GM18520 (cell line): ENCODE measurements around the gene RNU5B-1.

Experiments
- ATAC-seq: cut with Tn5 transposase; IDR thresholded peaks from one replicate; pipeline ENCODE4 v1.9.1; 2021; ENCODE audit not compliant: unreplicated experiment

The RNU5B-1 gene

GRCh38 chr15:65327651-65328393 is 23.3 kb downstream of the RNU5B-1 start:
- ATAC-seq, result no peak

GRCh38 chr15:65328506-65329287 is 24.2 kb downstream of the RNU5B-1 start:
- ATAC-seq, result no peak

DNA sequence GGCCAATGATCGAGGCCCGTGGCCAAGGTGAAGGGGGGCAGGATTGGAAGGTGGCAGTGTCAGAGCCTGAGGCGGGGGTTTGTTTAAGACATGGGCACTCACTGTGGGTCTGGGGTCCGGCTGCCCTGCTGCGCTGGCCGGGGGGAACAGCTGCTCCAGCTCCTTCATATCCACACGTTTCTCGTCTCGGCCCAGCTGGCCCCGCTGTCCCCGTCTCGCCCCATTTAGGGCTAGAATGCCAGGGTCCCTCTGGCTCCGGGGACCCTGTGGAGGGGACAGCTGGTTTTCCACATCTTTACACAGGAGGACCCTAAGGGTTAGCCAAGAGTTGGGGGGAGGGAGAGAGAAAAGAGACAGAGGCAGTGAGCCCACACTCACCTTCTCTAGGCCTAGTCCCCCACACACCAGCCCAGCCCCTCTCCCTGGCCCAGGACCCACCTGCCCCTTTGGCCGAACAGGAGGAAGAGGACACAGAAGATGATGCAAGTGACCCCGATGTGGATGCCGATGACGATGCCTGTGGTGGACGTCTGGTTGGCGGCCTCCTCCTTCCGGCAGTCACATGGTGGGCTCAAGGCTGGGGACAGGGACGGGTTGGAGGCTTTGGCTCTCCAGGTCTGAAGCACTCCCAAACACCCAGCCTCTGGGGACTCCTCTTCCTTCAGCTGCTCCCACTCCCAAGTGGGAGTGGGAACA is 25.0 kb downstream of the RNU5B-1 start:
- no peak for ATAC-seq

DNA sequence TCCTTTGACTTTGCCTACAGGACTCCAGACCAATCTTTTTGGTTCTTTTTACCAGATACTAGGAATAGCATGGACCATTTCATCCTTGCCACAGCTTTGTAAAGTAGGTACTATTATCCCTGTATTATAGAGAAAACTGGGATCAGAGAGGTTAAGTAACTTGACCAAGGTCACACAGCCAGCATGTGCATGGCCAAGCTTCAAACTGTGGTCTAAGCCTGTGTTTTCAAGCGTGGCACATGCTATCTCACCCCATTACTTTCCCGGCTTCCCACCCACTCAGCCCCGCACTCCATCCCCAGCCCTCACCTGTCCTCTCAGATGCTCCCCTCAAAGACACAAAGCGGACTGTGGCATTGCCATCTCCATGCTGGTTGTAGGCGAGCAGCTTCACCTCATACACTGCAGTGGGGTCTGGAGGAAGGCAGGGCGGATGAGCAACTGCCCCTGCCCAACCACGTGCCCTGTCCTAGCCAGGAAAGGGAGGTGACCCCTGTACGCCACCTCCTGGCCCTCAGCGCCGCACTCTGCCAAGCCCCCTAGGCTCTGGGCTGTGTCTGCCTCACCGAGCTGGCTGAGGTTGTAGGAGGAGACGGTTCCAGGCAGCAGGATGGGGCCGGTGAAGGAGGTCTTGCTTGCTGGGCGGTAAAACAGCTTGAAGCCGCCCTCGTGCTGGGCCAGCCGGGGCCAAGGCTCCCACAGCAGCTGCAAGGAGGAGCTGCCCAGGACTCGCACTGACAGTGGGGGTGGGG is 25.7 kb downstream of the RNU5B-1 start:
- ATAC-seq, result no peak

DNA sequence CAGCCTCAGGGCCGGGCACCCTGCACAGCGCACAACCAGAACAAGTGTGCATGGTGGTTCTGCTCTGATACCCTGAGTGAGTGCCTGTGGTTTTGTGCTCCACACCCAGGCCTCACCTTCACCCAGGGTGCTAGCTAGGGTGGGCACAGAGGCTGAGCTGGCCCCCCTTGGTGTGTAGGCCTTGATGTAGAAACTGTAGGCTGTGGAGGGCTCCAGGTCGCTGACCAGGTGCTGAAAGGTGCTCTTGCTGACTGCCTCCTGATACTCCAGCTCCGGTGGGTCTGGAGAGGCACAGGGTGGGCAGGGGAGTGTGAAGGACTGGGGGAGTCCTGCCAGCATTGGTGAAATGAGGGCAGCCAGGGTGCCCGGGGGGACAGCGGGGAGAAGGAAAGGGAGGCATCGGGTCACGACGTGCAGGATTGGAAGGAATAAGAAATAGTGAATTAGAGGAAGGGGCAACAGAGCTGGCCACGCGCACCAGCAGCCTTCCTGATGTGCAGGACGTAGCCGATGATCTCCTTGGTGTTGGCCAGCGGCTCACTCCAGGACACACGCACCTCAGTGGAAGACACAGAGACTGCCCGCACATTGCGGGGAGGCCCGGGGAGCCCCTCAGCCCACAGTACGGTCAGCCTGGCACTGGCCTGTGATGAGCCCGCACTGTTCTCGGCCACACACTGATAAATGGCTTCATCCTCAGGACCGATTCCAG is 26.6 kb downstream of the RNU5B-1 start:
- ATAC-seq, result no peak

DNA sequence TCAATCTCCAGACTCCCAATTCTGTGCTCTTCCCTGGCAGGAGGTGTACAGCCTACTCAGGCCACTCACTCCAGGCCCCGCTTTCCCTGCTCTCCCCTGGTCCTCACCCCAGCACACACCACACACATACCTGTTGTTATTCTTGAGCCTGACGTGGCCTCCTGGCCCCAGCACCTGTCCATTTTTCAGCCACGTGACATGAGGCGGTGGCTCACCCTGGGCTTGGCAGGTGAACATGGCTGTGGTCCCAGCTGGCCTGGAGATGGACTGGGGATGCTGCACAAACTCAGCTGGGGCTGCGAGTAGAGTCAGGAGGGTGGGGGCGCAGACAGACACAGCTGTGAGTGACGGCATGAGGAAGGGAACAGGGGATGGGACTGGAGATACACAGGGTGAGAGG is 27.3 kb downstream of the RNU5B-1 start:
- ATAC-seq, result no peak

DNA sequence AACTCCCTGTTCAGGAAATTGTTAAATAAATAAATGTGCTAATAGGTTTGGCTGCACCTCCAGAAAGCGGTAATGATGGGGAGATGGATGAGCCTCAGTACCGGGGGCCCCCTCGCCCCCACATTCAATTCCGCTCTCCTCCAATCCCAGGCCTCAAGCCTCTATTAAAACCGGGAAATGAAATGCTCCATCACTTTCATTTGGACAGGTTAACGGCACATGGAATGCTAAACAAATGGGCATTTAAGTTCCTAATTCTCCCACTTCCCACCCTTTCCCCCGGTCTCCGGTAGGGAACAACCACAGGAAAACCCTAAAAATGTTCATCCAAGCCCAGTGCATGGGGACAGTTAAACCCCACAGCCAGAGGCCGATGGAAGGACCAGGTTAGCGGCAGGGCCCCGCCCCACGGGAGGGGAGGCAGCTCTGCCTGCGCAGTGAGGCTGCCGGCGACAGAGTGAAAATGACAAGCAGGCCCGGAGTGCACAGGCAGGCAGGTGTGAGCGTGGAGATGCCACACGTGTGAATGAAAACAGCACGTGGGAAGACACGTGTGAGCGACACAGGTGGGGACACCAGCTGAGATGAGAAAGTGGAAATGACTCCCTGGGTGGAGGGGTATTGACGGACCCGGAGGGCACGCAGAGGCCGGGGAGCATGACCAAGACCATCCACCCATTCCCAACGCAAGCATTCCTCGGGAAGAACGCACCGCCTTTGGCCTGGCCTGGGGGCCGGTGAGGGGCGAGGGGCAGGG is 28.1 kb downstream of the RNU5B-1 start:
- ATAC-seq, result no peak

- no peak for ATAC-seq
Measured at GRCh38 chr15:65333148-65333820, 28.8 kb downstream of the RNU5B-1 start.

DNA sequence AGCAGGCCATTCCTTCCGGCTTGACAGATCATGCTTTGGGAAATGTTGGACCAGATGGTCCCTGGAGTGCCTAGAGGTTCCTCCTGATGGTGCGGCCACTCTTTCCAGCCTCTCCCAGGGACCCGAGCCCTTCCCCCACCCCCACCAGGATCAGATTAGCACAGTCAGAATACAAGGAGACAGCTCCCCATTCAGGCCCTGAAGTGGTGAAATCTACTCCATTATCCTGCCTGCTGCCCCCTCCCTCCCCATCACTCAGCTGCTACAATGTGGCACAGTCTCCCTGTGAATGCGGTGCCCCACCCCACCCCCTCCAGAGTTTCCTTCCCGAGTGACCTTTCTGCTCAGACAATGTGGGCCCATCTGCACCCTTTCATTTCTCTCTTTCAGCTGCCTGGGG is 29.4 kb downstream of the RNU5B-1 start:
- ATAC-seq, result no peak

DNA sequence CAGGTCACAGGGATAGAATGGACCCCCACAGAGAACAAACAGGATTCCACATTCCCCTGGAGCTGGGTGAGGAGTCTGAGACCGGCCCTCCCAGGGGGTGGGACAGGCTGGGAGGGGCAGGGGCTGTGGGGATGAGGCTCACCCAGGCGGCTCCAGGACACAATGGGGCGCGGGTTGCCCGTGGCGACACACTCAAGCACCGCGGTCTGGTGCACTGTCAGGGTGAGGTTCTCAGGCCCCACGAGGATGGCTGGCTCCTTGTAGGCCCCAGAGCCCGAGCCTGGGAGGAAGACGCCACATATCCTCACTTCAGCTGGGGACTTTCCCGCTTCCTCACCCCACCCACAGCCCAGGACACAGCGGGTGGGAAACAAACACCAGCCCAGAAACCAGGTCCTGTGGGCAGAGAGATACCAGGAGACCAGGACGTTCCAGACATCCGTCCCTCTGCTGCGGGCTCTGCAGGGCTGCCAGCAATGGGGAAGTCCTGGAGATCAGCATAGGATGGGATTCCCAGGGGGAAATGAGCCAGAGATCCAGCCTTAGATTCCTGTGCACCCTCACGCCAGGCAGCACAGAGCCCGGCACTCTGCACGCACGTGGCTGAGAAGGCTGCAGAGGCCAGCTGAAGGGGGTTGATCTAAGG is 30.2 kb downstream of the RNU5B-1 start:
- no peak for ATAC-seq

- no peak for ATAC-seq
Measured at GRCh38 chr15:65335278-65336055, 31.0 kb downstream of the RNU5B-1 start.

DNA sequence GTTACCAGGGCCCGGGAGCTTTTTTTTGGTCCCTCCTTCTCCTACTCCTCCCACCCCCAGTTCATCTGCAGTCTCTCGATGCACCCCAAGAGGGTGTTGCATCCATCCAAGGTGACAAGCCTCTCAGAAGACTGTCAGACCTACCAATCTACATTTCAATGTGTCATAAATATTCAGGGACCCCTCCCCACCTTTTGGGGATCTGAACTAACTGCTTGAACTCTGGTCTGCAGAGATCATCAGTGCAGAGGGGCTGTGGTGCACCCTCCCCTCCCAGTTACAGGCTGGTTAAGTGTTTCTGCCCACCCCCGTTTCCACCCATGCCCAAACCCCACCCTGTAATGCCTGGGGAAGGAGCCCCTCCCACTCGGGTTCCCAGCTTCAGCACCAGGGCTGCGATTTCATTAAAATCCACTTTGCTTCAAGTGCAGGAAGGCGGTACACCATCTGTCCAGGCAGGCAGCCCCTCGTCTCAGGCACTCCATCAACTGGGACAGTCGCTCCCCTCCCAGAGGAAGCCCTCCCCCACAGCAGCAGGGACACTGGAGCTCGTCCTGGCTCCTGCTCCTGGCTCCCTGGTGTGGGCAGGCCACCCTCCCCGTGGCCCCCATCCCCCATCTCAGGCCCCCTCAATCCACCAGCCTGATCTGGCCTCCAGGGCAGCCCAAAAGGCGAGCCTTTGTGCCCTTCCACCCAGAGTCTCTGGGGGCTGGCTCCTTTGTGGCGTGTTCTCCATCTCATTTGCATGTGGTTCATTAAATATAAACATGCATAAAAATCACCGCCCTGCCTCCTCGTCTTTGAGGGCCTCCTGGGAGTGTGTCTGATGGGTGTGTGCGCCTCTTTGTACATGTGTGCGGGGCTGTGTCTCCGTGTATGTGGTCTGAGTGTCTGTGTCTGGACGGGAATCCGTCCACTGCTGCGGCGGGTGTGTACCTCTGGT is 32.3 kb downstream of the RNU5B-1 start:
- no peak for ATAC-seq

- no peak for ATAC-seq
Measured at GRCh38 chr15:65337436-65338070, 33.1 kb downstream of the RNU5B-1 start.

GRCh38 chr15:65338366-65338765 is 33.9 kb downstream of the RNU5B-1 start:
- ATAC-seq, result no peak

- no peak for ATAC-seq
Measured at GRCh38 chr15:65338823-65339222, 34.3 kb downstream of the RNU5B-1 start.

GRCh38 chr15:65339416-65339815 is 34.9 kb downstream of the RNU5B-1 start:
- ATAC-seq, result no peak
